ENCODE data around the gene PPP1R8.

PPP1R8 gene

DNA sequence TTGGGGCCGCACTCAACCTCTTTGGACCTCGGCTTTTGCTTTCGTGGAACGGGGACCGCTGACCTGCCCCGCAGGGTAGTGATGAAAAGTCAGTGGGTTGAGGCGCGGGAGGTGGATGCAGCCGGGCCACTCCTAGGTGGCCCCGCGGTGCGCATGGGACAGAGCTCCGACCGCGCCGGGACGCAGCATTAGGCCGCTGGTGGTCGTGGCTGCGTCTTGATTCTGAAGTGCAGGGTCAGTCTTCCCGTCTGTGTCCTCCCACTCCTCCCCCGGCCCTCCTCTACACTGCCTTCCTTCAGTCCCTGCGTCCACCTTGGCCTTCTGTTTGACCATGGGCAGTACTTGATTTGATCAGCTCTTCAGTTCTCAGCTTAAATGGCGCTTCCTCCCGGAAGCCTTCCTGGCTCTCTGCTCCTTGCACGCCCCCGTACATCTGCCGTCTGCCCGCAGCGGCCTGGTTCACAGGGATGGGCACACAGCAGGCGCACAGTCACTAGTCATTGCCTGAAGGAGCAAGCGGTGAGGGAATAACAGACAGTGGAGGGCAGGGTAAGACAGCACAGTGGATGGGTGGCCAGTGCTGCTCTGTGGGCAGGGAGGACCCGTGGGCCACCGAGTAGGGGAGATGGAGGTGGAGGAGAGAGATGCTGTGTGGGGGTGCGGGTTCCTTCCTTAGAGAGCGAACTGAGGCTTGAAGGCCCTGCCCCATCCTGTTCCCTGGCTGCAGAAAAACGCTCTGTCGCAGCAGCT, 42.4 kb downstream of the PPP1R8 start:
- DNase-seq: no peak

DNA sequence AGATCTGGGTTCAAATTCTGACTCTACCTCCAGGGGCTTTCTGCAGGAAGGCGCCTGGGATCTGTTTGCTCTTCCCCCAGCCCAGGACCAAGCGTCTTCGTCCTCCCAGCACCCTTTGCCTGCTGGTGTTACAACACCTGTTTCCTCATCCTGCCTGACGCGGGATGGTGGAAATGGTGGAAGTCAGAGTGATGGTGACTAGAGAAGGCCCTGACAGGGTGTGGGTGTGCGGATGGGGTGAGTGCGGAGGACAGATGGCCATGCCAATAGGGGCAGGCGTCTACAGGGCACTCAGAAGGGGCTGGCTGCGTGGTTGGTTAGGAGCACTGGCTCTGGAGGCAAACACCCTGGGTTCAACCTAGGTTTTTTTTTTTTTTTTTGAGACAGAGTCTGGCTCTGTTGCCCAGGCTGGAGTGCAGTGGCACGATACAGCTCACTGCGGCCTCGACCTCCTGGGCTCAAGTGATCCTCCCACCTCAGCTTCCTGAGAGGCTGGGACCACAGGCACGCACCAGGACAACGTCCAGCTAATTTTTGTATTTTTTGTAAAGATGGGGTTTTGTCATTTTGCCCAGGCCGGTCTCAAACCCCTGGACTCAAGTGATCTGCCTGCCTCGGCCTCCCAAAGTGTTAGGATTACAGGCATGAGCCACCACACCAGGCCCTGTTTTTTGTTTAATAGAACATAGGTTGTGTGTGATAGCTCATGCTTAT, 43.2 kb downstream of the PPP1R8 start:
- DNase-seq: no peak

DNA sequence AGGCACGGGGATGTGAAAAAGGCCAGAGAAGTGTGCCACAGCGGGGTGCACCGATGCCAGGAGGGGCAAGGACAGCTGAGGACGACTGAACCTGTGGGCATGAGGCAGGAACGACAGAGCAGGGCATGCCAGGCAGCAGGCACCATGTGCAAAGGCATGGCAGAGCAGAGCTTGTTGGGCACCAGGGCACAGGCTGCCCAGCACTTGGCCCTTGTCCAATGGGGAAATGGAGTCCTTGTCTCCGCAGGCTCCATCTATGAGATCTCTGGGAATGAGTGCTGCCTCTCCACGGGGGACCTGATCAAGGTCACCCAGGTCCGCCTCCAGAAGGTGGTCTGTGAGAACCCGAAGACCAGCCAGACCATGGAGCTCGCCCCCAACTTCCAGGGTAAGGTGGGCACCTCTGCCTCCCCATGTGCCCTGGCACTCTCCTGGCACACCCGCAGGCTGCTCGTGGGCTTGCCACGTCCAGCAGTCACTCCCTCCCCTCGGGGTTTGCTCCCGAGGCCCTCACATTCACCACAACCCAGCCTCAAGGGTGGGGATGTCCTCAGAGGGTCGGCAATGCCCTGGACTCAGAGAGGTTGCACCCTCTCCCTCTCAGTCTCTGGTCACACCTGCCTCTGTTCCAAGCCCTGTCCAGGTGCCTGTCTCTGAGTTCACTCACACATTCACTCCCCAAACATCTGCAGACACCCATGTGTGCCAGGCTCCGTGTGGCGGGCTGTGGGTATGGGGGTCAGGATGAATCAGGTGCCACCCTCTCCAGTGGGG, 45.9 kb downstream of the PPP1R8 start:
- DNase-seq: no peak

DNA sequence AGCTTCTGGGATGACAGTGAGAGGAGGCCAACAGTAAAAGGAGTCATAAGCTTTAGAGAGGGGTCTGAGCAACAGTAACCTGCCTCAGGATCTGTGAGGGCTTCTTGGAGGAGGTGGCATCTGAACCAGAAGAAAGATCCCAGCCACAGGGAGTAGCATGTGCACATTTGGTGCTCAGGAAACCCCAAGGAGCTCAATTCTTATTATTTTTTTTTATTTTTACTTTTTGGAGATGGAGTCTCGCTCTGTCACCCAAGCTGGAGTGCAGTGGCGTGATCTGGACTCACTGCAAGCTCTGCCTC, 46.5 kb downstream of the PPP1R8 start:
- no peak for DNase-seq

DNA sequence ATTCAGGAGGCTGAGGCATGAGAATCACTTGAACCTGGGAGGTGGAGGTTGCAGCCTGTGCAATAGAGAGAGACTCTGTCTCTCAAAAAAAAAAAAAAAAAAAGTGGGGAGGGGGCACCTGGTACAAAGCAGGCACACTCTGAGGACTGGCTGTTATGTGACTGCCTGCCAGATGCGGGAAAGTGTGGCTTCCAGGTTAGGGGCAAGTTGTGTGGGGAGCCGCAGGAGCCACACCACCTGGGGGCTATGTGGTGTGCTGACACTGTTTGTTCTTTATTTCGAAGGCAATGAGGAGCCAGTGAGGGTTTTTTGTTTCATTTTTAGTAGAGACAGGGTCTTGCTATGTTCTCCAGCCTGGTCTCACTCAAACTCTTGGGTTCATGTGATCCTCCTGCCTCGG, 47.5 kb downstream of the PPP1R8 start:
- DNase-seq: no peak

DNA sequence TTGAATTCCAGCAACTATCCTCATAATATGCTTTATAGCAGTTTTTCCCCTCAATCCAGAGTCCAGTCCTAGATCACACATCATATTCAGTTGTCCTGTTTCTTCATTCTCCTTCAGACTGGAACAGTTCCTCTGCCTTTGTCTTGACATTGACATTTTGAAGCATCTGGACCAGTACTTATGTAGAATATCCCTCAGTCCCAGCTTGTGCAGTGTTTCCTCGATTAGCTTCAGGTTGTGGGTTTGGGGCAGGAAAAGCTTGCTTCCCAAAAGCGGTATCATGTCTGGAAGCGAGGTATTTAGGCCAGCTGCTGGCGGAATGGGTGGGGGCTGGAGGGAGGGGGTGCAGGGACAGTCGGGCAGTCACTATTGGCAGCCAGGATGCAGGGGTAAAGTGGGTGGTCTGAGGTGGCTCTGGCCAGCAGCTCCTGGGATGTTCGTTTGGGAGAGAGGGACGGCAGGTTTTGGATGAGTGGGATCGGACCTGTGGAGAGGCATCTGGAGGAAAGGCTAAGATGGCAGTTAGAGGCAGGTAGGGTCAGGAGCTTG, 48.3 kb downstream of the PPP1R8 start:
- DNase-seq: no peak

DNA sequence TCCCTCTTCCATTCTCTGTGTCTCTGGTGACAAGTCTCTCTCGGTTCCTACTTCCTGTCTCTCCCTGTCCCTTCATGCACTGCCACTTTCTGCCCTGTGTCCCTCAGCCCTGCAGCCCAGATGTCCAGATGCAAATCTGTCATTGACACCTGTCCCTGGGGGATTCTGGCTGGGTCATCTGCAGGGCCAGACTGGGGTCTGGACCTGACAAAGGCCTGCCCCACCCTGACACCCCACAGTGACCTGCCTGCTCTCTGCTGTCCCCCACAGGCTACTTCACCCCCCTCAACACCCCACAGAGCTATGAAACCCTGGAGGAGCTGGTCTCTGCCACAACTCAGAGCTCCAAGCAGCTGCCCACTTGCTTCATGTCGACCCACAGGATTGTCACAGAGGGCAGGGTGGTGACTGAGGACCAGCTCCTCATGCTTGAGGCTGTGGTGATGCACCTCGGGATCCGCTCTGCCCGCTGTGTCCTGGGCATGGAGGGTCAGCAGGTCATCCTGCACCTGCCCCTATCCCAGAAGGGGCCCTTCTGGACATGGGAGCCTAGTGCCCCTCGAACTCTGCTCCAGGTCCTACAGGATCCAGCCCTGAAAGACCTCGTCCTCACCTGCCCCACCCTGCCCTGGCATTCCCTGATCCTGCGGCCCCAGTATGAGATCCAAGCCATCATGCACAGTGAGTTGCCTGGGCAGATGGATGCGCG, 48.9 kb downstream of the PPP1R8 start:
- DNase-seq: no peak

DNA sequence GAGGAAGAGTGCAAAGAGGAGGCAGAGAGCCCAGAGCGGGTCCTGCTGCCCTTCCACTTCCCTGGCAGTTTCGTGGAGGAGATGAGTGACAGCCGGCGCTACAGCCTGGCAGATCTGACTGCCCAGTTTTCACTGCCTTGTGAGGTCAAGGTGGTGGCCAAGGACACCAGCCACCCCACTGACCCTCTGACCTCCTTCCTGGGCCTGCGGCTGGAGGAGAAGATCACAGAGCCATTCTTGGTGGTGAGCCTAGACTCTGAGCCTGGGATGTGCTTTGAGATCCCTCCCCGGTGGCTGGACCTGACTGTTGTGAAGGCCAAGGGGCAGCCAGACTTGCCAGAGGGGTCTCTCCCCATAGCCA, 51.9 kb downstream of the PPP1R8 start:
- no peak for DNase-seq

DNA sequence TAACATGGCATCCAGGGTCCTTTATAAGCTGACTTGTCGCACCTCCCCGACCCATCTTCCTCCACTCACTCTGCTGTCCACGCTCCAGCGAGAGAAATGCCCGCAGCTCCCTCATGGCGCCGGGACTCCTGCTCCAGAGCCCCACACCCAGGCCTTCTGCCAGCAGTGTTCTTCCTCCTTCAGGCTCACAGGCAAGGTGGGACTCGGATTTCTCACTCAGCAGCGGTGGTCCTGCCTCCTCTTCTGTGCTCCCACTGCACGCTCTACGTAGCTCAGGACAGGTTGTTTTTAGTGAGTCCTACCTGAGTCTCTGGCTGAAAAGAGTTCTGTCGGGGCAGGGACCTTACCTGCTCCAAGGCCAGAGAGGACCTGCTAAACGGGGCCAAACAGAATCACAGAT, 53.0 kb downstream of the PPP1R8 start:
- no peak for DNase-seq

DNA sequence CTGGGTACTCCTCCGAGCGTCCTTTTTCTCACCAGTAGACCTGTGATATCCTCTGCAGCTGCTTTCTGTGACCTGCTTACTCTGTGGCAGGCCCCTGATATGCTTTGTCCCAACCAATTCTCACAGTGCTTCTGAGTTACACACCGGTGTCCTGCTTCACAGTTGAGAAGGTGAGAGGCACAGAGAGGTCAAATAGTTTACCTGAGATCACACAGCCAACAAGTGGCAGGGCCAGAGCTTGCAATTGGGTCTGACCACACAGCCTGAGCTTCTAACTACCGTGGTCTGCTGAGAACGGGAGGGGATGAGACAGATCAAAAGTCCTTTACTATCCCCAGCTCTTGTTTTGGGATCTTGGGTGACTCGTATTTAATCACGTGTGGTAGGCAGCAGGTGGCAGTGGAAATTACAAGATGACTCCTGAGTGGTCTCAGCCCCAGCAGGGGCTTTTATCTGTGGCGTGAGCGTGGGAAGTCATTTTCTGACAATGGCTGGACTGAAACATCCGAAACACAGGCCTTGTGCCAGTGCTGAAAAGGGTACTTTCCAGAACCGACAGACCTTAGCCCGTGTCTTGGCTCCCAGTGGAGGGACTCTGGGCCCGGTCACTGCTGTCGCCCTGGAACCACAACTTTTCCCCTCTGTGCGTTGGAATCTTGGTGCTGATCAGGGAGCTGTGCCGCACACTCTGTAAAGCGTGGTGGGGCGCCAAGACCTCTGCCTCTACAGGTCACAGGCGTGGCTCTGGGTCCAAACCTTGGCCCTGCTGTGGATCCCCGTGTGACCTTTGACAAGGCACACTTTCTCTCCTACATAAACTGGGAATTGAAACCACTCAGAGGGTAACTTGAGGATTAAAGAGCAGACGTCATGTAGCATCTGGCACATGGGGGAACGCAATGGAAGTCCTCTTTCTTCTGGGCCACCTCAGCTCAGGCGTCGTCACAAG, 53.7 kb downstream of the PPP1R8 start:
- DNase-seq: no peak

DNA sequence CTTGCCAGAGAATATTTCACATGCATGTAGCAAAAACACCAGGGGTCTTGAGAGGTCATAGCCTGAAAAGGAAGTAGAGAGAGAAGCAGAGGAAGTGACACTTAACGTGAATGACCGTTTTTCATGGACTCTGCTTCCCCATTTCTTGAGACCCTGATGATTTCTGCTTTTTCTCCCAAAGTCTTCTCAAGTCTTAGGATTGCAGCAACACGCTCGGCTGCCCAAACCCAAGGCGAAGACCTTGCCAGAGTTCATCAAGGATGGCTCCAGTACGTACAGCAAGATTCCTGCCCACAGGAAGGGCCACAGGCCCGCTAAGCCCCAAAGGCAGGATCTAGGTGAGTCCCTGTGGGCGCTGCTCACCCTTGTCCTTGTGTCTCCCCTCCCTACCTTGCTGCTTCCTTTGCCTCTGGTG, 54.5 kb downstream of the PPP1R8 start:
- no peak for DNase-seq

DNA sequence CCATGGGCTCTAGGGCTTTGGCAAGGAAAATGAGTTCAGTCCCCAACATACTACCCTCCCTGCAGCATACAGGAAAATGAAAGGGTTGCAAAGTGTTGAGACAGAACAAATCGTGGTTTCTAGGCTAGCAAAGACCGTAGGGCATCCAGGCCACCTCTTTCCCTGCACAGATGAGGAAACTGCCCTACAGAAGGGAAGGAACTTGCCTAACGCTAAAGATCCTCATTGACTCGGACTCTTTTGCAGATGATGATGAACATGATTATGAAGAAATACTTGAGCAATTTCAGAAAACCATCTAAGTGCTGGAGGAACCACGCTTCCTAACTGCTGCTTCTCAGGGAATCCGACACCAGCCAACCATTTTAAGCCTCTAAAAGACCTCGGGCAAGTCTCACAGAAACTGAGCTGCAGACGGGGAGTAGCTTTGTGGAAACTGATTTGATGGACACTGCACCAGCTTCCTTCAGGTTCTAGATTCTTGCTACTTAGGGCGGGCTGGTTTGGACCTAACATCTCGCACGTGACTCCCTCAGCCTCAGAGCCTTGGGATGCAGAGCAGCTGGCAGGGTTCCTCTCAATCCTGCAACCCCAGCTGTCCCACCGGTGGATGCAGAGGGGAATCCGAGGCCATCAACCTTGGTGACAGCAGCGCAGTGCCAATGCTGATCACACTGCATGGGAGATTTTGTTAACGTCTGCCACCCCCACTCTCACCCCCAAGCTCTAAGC, 55.2 kb downstream of the PPP1R8 start:
- DNase-seq: no peak

DNA sequence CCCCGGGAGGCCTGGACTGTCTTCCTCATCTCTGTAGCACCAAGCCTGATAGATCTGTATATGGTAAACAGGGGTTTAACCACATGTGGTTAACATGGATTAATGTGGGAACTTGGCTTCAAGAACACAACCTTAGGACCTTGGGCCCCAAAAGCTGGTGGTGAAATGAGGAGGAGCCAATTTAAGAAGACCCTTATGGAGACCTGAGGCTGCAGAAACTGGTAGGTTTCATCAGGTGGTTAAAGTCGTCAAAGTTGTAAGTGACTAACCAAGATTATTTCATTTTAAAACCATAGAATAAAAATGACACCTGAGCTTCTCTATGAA, 55.7 kb downstream of the PPP1R8 start:
- no peak for DNase-seq

DNA sequence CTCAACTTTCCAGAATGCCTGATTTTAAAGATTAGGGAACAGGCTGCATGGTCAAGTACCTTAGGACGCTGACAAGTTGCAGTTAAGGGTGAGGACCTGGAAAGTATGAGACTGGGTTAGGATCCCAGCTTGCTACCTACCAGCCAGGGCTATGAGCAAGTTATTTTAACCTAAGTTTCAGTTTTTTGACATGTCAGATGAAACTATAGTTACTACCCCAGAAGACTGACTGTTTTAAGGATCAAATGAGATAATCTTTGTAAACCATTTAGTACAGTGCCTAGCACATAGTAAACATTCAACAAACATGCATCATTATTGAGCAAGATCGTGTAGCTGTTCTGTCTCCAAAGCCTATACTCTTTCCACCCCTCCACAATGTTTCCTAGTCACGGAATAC, 56.2 kb downstream of the PPP1R8 start:
- no peak for DNase-seq

DNA sequence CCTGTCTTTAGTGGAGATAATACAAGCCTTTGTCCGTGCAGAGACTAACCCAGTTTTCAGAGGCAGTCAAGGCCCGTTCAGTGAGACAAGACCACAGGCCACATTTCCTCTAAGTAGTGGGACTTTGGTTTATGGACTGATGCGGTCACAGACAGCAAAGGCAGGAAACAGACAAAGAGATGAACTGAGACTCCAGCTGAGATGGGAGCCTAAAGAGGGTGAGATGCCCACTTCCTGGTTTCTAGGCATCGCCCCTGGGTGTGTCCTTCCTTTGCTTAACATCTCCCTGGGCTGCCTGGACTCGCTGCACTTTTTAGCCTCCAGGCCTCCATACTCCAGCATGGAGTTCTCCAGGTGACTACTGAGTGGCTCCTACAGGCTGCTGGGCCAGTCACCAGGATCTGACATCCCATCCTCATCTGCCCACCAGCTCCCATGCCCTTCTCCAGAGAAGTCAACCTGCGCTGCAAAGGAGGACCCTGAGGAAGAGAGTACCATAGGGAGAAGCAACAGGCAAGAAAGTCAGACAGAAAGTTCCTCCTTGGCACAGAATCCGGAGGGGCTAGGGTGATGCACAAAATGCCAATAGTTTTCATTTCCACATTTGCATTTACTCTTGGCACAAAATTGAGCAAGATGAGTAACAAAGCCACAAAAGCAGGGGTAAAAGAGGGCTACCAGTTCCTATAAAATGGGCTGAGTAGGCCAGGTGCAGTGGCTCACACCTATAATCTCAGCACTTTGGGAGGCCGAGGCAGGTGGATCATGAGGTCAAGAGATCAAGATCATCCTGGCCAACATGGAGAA, 56.8 kb downstream of the PPP1R8 start:
- no peak for DNase-seq

DNA sequence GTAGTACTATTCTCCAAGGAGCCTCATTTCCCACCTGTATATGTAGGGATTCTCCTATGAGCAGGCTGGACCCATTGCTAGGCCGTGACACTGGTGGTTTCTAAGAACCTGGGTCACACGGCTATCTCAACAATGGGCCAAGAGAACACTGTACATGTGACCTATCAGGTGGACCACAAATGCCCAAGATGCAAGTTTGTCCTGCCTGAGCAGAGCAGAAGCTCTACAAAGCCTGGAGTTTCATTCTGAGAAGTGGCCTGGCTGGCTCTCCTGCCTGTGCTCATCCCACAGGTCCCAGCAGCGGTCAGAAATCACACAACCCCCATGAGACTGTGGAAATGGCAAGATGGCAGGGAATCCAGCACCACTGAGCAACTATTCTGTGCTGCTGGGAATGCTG, 58.9 kb downstream of the PPP1R8 start:
- no peak for DNase-seq

DNA sequence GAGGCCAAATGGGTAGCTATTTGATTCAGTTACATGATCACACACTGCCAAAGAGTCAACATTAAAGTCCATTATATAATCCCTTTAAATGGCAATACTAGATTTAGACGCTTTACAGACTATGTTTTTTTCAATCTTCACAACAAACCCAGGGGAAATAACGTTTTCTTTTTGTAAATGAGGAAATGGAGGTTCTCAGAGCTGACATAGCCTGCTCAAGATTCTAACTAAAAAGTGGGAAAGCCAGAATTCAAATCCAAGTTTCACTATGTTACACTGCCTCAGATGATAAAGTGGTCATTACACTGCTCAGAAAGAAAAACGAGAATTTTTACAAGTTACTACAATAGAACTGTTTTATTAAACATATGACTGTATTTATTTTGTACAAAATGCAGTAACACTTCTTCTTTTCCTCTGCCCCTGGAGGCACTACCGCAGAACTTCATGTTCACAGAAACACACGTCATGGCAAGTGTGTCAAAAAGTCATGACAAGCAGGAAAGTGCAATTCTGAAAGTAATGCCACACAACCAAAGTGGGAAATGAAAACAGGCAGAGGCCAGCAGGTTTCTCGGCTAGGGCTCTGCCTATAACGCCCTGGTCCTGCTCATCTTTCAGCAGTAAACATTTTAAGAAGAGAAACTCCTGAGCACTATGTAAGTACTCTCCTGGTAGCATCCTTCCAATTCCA, 60.8 kb downstream of the PPP1R8 start:
- no peak for DNase-seq

DNA sequence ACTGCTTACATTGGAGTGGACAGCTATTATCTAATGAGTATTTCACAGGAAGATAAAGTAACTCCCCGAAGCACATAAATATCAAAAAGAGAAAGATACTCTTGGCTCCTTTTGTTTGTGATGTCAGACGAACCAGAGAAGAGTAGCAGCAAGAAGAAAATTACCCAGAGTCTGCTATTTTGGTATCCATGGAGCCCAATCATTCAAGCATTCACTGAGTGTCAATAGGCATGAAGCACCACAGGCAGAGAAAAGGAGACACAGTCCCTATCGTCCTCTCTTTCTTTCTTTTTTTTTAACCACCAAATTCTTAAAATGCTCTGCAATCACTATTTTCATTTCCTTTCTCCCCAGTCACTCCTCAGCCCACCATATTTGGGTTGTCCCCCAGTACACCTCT, 63.9 kb downstream of the PPP1R8 start:
- DNase-seq: no peak
